Esophagus squamous epithelium (tissue), 5 donors: ENCODE data around the gene SGTA. TPM values are rescaled to one million over a fixed set of nuclear protein-coding genes. Genes with fewer than 3 reads are reported as not detected.

Experiments
- DNase-seq: peaks from one replicate; lab custom pipeline; 2025; lab: John Stamatoyannopoulos, UW
- H3K27ac ChIP-seq, 4 donors: fragments of 200-600 bp; sonication (generic); one replicate each; pipeline ENCODE4 v1.5.1; 2016 to 2019; ENCODE audit warnings: mild to moderate bottlenecking in 1 of 4
- H3K27me3 ChIP-seq, 4 donors: fragments of 200-600 bp; sonication (generic); 1 replicate in 3 of 4; 2 replicates in 1 of 4; pipeline versions ENCODE4 v1.5.1 to v1.6.0; 2017 to 2021; ENCODE audit warnings: antibody characterized with exemption in 1 of 4
- H3K36me3 ChIP-seq, 3 donors: fragments of 200-600 bp; sonication (generic); one replicate each; pipeline ENCODE4 v1.5.1; 2016 to 2019
- H3K4me1 ChIP-seq, 3 donors: fragments of 200-600 bp; sonication (generic); one replicate each; pipeline ENCODE4 v1.5.1; 2017 to 2019
- H3K4me3 ChIP-seq, 4 donors: fragments of 200-600 bp; sonication (generic); 1 replicate in 3 of 4; 2 replicates in 1 of 4; pipeline ENCODE4 v1.5.1; 2016 to 2019; ENCODE audit warnings: mild to moderate bottlenecking in 2 of 4, moderate library complexity in 1 of 4
- H3K9me3 ChIP-seq, 3 donors: fragments of 200-600 bp; sonication (generic); one replicate each; pipeline ENCODE4 v1.5.1; 2016 to 2019
- POLR2A ChIP-seq, 4 donors: fragments of 450-650 bp; IDR thresholded peaks; one replicate each; pipeline ENCODE4 v1.6.1; 2017; ENCODE audit warnings: antibody characterized with exemption in 4 of 4, mild to moderate bottlenecking in 4 of 4, moderate library complexity in 3 of 4
- WGBS, 2 donors: methylation state at CpG; one replicate each; pipeline ENCODE4 v1.1.5; 2018; 5-methylcytosine and 5-hydroxymethylcytosine counted together
- intact Hi-C: fragments of 100-400 bp; cut with DNase I; formaldehyde crosslinking; loops from one replicate; pipeline ENCODE4 v1.15.0; 2022
- total RNA-seq, 4 donors: library from RNA; depleted of rRNA; stranded (reverse); fragments of >200 nt; gene quantifications; one replicate each; pipeline ENCODE4 v1.1.0, GENCODE V29; 2016
- TF ChIP-seq, protein P1 (sequence below), 6 experiments: fragments of 450-650 bp in 4 of 6; fragments of 200-600 bp in 2 of 6; sonication (generic) in 2 of 6; IDR thresholded peaks; one replicate each; pipeline ENCODE4 v1.5.1; 2016 to 2019; ENCODE audit warnings: antibody characterized with exemption in 6 of 6, mild to moderate bottlenecking in 4 of 6, moderate library complexity in 4 of 6
- donor health status: DM: yes; HTN: yes; CAD: no.

The SGTA gene
- total RNA-seq, 4 donors from 2014 or later = 30.6 to 45.0 (median 42.8) TPM

DNA sequence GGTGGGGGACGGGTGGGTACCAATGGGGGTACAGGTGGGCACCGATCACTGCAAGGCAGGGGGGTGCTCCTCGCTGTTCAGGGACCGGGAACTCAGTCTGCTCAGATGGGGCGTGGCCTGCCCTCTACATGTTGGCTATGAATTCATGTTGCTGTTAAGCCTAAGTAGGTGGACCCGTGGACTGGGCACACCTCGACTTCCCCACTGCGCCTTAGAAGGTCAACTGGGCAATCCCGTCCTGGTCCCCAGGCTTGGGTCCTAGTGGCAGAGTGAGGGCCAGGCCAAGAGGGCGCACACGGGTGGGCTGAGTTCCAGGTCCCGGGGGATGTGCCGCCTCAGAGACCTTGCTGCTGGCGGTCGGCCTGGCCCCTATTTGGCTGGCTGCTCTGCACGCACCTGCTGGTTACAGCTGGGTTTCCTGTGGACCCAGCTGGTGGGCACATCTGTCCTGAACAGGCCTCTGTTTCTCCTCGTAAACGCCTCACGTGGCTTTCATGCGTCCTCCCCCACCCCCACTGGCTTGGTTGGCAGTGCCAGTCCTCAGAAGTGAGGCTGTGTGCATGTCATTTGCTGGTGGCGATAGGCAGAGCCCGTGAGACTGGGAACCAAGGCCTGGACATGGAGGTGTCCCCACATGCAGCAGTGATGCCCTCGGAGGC is 23.0 kb upstream of the SGTA start:
- TF ChIP-seq, protein P1, sequence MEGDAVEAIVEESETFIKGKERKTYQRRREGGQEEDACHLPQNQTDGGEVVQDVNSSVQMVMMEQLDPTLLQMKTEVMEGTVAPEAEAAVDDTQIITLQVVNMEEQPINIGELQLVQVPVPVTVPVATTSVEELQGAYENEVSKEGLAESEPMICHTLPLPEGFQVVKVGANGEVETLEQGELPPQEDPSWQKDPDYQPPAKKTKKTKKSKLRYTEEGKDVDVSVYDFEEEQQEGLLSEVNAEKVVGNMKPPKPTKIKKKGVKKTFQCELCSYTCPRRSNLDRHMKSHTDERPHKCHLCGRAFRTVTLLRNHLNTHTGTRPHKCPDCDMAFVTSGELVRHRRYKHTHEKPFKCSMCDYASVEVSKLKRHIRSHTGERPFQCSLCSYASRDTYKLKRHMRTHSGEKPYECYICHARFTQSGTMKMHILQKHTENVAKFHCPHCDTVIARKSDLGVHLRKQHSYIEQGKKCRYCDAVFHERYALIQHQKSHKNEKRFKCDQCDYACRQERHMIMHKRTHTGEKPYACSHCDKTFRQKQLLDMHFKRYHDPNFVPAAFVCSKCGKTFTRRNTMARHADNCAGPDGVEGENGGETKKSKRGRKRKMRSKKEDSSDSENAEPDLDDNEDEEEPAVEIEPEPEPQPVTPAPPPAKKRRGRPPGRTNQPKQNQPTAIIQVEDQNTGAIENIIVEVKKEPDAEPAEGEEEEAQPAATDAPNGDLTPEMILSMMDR (IDR thresholded peaks at IDR 0.05) = no peak
- no peak for TF ChIP-seq POLR2A (IDR thresholded peaks at IDR 0.05)
- no peak for DNase-seq
- no peaks in the 10 kb centered on the region for H3K27me3 ChIP-seq
- H3K36me3 ChIP-seq = peaks cover 23 to 96% (median 27%) of the 10 kb centered on the region in 3 donors
- H3K4me3 ChIP-seq = no peak overlapping the region
- 87 to 92% methylated on average over 12 to 14 of the region's 23 CpGs for WGBS, 2 donors
- no peaks in the 10 kb centered on the region for H3K4me1 ChIP-seq
- H3K9me3 ChIP-seq = no peaks in the 10 kb centered on the region
- intact Hi-C loops = no loop called here
- H3K27ac ChIP-seq = no peak overlapping the region

DNA sequence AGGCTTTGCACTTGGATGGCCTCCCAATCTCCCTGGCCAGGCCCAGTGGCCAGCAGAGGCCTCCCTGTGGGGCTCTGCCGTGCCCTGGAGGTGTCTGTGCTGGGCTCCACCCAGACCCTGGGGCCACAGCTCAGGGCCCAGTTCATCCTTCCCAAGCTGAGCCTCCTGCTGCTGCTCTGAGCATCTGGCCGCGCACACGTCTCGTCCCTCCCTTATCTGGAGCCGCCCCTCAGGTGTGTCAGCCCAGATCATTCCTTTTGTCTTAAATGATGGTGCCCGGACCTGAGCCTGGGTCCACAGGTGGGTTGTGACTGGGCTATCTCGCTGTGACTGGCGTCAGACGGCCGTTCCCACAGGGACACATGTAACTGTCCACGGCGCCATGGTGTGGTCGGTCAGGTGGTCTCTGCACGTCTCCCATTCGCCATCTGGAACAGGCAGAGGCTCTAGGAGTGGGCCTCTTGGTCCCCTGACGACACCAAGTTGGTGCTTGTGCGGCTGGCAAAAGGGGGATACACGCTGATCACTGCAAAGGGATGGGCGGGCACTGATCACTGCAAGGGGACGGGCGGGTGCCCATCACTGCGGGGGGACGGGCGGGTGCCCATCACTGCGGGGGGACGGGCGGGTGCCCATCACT is 22.3 kb upstream of the SGTA start:
- no peak for DNase-seq
- WGBS, 2 donors = 100% methylated on average over 5 of the region's 28 CpGs; no CpG with 5 or more reads in 1 of the 2 donors
- intact Hi-C loops = no loop called here
- H3K36me3 ChIP-seq = peaks cover 21 to 96% (median 23%) of the 10 kb centered on the region in 3 donors
- TF ChIP-seq POLR2A (IDR thresholded peaks at IDR 0.05) = no peak
- TF ChIP-seq, protein P1 (IDR thresholded peaks at IDR 0.05) = no peak
- H3K27me3 ChIP-seq = no peaks in the 10 kb centered on the region
- no peaks in the 10 kb centered on the region for H3K9me3 ChIP-seq
- no peak overlapping the region for H3K27ac ChIP-seq
- H3K4me1 ChIP-seq = no peaks in the 10 kb centered on the region
- no peak overlapping the region for H3K4me3 ChIP-seq

DNA sequence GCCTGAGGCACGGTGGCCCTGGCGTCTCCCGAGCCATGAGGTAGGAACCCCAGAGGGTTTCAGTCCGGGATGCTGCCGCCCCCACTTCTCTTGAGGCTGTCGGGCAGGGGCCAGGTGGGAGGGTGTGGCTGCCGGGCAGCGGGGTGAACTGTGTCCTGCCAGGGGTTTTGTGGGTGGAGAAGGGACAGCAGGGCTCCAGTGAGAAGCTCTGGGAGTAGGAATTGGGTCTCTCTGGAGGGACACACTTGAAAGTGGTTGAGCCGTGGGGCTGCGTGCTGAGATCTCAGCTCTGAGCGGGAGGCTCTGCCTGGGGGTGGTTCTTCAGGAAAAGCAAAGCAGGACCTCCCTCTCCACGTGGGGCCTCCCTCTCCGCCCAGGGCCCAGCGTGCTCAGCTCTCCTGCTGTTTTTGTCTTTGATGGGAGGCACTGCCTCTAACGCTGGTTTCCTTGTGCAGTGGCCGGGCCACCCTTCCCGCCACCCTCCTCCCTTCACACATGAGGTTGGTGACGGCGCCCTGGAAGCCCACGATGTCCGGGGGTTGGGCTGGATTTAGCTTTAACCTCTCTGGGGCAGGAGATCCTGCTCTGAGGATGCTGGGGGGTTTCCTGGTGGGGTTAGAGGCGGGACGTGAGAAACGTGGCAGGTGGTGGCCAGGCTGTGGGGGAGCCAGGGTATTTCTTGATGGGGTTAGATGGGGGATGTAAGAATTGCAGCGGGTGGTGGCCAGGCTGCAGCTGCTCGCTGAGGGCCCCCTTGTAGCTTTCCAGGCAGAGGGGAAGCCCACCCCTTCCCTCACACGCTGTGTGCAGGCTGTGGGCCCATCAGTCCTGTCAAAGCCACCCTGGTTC is 21.3 kb upstream of the SGTA start:
- Histone ChIP-seq H3K27me3 (no peaks in the 10 kb centered on the region), H3K4me1 (no peaks in the 10 kb centered on the region), H3K9me3 (no peaks in the 10 kb centered on the region), H3K36me3 (peaks cover 15 to 96% (median 18%) of the 10 kb centered on the region in 3 donors), H3K27ac (no peak overlapping the region), H3K4me3 (no peak overlapping the region)
- WGBS, 2 donors = 86% methylated on average over 10 of the region's 27 CpGs; no CpG with 5 or more reads in 1 of the 2 donors
- intact Hi-C loops = no loop called here
- TF ChIP-seq POLR2A (IDR thresholded peaks at IDR 0.05) = no peak
- TF ChIP-seq, protein P1 (IDR thresholded peaks at IDR 0.05) = no peak
- DNase-seq = no peak

DNA sequence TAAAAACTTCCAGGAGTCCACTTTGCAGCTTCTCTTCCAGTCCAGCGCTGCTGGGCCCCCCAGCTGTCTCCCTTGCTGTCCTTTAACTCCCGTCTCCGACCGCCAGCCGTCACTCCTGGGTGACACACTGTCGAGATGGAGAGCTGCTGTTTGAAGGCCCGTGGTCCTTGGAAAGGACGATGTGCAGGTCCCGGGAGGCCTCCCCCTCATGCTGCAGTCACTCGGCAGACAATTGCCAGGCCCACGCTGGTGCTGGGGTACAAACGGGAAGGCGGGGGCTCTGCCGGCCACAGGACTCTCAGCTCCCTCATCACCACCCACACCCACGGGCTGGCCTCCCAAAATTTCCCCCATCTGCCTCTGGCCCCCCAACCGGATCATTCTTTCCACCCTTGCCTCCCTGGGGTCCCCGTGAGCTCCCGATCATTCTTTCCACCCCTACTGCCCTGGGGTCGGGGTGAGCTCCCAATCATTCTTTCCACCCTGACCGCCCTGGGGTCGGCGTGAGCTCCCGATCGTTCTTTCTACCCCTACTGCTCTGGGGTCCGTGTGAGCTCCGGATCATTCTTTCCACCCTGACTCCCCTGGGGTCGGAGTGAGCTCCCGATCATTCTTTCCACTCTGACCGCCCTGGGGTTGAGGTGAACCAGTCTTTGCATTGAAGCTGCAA is 20.5 kb upstream of the SGTA start:
- no peak for DNase-seq
- no peaks in the 10 kb centered on the region for H3K9me3 ChIP-seq
- no peak overlapping the region for H3K27ac ChIP-seq
- intact Hi-C loops = no loop called here
- H3K36me3 ChIP-seq = peaks cover 10 to 96% (median 11%) of the 10 kb centered on the region in 3 donors
- H3K4me3 ChIP-seq = no peak overlapping the region
- no peaks in the 10 kb centered on the region for H3K27me3 ChIP-seq
- WGBS, 2 donors = 92 to 93% methylated on average over 14 to 15 of the region's 29 CpGs
- TF ChIP-seq, protein P1 (IDR thresholded peaks at IDR 0.05) = no peak
- TF ChIP-seq POLR2A (IDR thresholded peaks at IDR 0.05) = no peak
- no peaks in the 10 kb centered on the region for H3K4me1 ChIP-seq
